ENCODE measurements around the gene SPAG6.
A peak's percentile ranks its signal among the peaks of the same experiment; 100 is the strongest.

SPAG6 gene

GRCh38 chr10:22370320-22370719 lies 25.0 kb downstream of the SPAG6 start:
- Histone ChIP-seq H3K4me3 (ENCODE audit: low read depth, low read length) (no peak overlapping the region), H3K27me3 (no peaks in the 10 kb centered on the region), H3K4me1 (no peaks in the 10 kb centered on the region), H3K9me3 (no peaks in the 10 kb centered on the region), H3K36me3 (no peaks in the 10 kb centered on the region)
- no peak for DNase-seq
- TF ChIP-seq, protein P1, sequence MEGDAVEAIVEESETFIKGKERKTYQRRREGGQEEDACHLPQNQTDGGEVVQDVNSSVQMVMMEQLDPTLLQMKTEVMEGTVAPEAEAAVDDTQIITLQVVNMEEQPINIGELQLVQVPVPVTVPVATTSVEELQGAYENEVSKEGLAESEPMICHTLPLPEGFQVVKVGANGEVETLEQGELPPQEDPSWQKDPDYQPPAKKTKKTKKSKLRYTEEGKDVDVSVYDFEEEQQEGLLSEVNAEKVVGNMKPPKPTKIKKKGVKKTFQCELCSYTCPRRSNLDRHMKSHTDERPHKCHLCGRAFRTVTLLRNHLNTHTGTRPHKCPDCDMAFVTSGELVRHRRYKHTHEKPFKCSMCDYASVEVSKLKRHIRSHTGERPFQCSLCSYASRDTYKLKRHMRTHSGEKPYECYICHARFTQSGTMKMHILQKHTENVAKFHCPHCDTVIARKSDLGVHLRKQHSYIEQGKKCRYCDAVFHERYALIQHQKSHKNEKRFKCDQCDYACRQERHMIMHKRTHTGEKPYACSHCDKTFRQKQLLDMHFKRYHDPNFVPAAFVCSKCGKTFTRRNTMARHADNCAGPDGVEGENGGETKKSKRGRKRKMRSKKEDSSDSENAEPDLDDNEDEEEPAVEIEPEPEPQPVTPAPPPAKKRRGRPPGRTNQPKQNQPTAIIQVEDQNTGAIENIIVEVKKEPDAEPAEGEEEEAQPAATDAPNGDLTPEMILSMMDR (IDR thresholded peaks at IDR 0.05; ENCODE audit: low read depth, low read length) = no peak

DNA sequence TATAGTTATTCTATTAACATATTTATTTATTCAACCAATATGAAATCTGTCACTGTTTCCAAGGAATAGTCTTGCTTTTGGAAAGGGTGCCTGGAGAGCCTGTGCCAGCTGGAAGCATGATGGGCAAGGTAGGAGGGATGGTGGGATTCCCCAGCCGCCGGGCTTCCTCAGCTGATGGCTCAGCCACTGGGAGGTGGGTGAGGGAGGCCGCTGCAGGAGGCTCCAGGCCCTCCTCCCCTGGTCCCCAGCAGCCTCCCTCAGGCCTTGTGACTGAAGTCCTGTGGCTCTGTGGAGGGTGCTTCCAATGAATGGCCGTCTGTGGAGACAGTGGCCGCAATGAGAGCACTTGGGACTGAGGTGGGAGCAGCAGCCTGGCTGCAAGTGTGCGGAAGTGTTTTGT lies 27.0 kb downstream of the SPAG6 start:
- H3K36me3 ChIP-seq = no peaks in the 10 kb centered on the region
- H3K4me3 ChIP-seq (ENCODE audit: low read depth, low read length) = no peak overlapping the region
- no peaks in the 10 kb centered on the region for H3K9me3 ChIP-seq
- no peaks in the 10 kb centered on the region for H3K4me1 ChIP-seq
- H3K27me3 ChIP-seq = no peaks in the 10 kb centered on the region
- TF ChIP-seq, protein P1 (IDR thresholded peaks at IDR 0.05; ENCODE audit: low read depth, low read length) = no peak
- DNase-seq = no peak

- DNase-seq = peak; percentile 16
- Histone ChIP-seq H3K4me1 (no peaks in the 10 kb centered on the region), H3K4me3 (ENCODE audit: low read depth, low read length) (no peak overlapping the region), H3K9me3 (no peaks in the 10 kb centered on the region), H3K27me3 (no peaks in the 10 kb centered on the region), H3K36me3 (no peaks in the 10 kb centered on the region)
- TF ChIP-seq, protein P1 (IDR thresholded peaks at IDR 0.05; ENCODE audit: low read depth, low read length) = no peak
Measured at GRCh38 chr10:22372917-22373316, 27.6 kb downstream of the SPAG6 start.

GRCh38 chr10:22374489-22375126 lies 29.3 kb downstream of the SPAG6 start:
- Histone ChIP-seq H3K9me3 (no peaks in the 10 kb centered on the region), H3K36me3 (no peaks in the 10 kb centered on the region), H3K4me1 (no peaks in the 10 kb centered on the region), H3K27me3 (no peaks in the 10 kb centered on the region), H3K4me3 (ENCODE audit: low read depth, low read length) (no peak overlapping the region)
- no peak for DNase-seq
- TF ChIP-seq, protein P1 (IDR thresholded peaks at IDR 0.05; ENCODE audit: low read depth, low read length) = no peak

GRCh38 chr10:22379059-22379458 lies 33.8 kb downstream of the SPAG6 start:
- TF ChIP-seq, protein P1 (IDR thresholded peaks at IDR 0.05; ENCODE audit: low read depth, low read length) = no peak
- H3K27me3 ChIP-seq = no peaks in the 10 kb centered on the region
- H3K4me3 ChIP-seq (ENCODE audit: low read depth, low read length) = no peak overlapping the region
- H3K9me3 ChIP-seq = no peaks in the 10 kb centered on the region; the same call in 1 of the 2 replicates
- no peak for DNase-seq
- no peaks in the 10 kb centered on the region for H3K36me3 ChIP-seq
- H3K4me1 ChIP-seq = no peaks in the 10 kb centered on the region

DNA sequence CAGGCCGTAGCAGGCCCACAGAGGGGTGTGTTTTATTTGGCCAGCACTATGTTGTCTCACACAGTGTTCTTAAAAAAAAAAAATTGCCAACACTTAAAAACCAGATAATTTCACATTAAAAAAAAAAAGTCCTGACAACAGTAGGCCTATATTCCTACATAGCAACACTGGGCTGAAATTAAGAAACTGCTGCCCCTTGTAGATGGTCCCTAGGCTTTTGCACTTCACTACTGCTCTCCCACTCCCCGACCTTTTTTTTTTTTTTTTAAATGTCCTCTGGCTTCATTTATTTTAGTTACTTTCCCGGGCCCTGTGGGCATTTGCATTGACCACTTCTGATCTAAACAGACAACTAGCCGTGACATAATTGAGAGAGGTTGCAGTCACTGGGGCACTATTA lies 36.0 kb downstream of the SPAG6 start:
- TF ChIP-seq, protein P1 (IDR thresholded peaks at IDR 0.05; ENCODE audit: low read depth, low read length) = no peak
- no peak for DNase-seq
- H3K4me3 ChIP-seq (ENCODE audit: low read depth, low read length) = no peak overlapping the region

More for the DNA sequence above, 36.0 kb downstream of the SPAG6 start:
- H3K4me1 ChIP-seq = no peaks in the 10 kb centered on the region
- no peaks in the 10 kb centered on the region; the same call in 1 of the 2 replicates for H3K9me3 ChIP-seq
- no peaks in the 10 kb centered on the region for H3K27me3 ChIP-seq
- no peaks in the 10 kb centered on the region for H3K36me3 ChIP-seq
